Adrenal gland (tissue), 12 donors: Measurements from ENCODE around the gene THAP9. TPM values are rescaled to one million over a fixed set of nuclear protein-coding genes. Genes with fewer than 3 reads are reported as not detected.

Experiments used
- DNase-seq, 7 donors: peaks; one replicate each; pipeline ENCODE4 v3.0.0-alpha.2; 2019 to 2020
- H3K27ac ChIP-seq, 5 donors: fragments of 200-600 bp; sonication (generic) in 4 of 5; 1 replicate in 3 of 5; 2 replicates in 2 of 5; pipeline versions ENCODE4 v1.5.1 to v1.8.0; 2016 to 2020; ENCODE audit warnings: mild to moderate bottlenecking in 1 of 5
- H3K27me3 ChIP-seq: fragments of 200-600 bp; 2 replicates; pipeline ENCODE4 v1.8.0; 2021
- H3K36me3 ChIP-seq, 2 donors: fragments of 200-600 bp; replicated peaks in 1 of 2; 1 replicate in 1 of 2; 2 replicates in 1 of 2; pipeline versions ENCODE4 v1.5.1 to v1.8.0; 2018 to 2022
- H3K4me1 ChIP-seq, 2 donors: fragments of 200-600 bp; replicated peaks in 1 of 2; 1 replicate in 1 of 2; 2 replicates in 1 of 2; pipeline versions ENCODE4 v1.5.1 to v1.8.0; 2018 to 2021
- H3K4me3 ChIP-seq, 4 donors: fragments of 200-600 bp; sonication (generic) in 3 of 4; one replicate each; pipeline ENCODE4 v1.5.1; 2016 to 2018
- H3K9me3 ChIP-seq, 3 donors: fragments of 200-600 bp; sonication (generic) in 1 of 3; replicated peaks in 1 of 3; 1 replicate in 2 of 3; 2 replicates in 1 of 3; pipeline versions ENCODE4 v1.5.1 to v1.8.0; 2016 to 2021
- CTCF ChIP-seq, 6 experiments: fragments of 450-650 bp in 4 of 6; fragments of 200-600 bp in 2 of 6; sonication (generic) in 1 of 6; IDR thresholded peaks; 1 replicate in 5 of 6; 2 replicates in 1 of 6; pipeline versions ENCODE4 v1.5.1 to v1.8.0; 2016 to 2021; ENCODE audit warnings: antibody characterized with exemption in 6 of 6, mild to moderate bottlenecking in 2 of 6, moderate library complexity in 1 of 6
- POLR2A ChIP-seq, 2 donors: fragments of 450-650 bp; IDR thresholded peaks; one replicate each; pipeline ENCODE4 v1.6.1; 2017; ENCODE audit warnings: antibody characterized with exemption in 2 of 2, mild to moderate bottlenecking in 2 of 2, moderate library complexity in 1 of 2
- WGBS, 4 donors: extraction: QIAGEN DNeasy Blood & Tissue Kit in 2 of 4; methylation state at CpG; one replicate each; pipeline versions ENCODE4 v1.1.5 to v1.1.7; 2013 to 2017; 5-methylcytosine and 5-hydroxymethylcytosine counted together
- intact Hi-C, 2 donors: fragments of 100-400 bp; cut with DNase I; formaldehyde crosslinking; loops; one replicate each; pipeline versions ENCODE4 v1.14.1 to v1.15.0; 2022 to 2023
- polyA plus RNA-seq, 3 donors: library from polyadenylated mRNA; stranded (reverse); fragments of 200-250 nt in 2 of 3; fragments of 350-450 nt in 1 of 3; fragmentation: Illumina TruSeq in 1 of 3; extraction: RNeasy Lipid Tissue Mini Kit (QIAGEN cat#74804) in 1 of 3; gene quantifications; one replicate each; pipeline ENCODE4 v1.2.3, GENCODE V29; 2013 to 2014
- total RNA-seq, 9 donors: library from RNA; depleted of rRNA in 4 of 9; stranded (reverse); fragments of >200 nt in 4 of 9; fragments of 120-200 nt in 1 of 9; fragmentation: NEBNext Ultra II Directional in 1 of 9; extraction: Animal tissue kit (Norgen Biotek cat#: 25700) in 1 of 9; gene quantifications; one replicate each; pipeline versions ENCODE4 v1.1.0 to v1.2.4, GENCODE V29; 2013 to 2023
- donor health status: healthy with polysubstance abuse.
- donor health status: Bipolar disorder and iron deficiency.
- donor health status: DM: yes; HTN: yes; CAD: no.
- donor health status: DM: no; HTN: no; CAD: no.
- donor health status: DM: no; HTN: no; CAD: no.
- donor health status: DM: yes; HTN: yes; CAD: no.

THAP9 gene
- total and polyA plus RNA-seq, 12 donors = 2.2 to 12.3 (median 4.0) TPM

DNA sequence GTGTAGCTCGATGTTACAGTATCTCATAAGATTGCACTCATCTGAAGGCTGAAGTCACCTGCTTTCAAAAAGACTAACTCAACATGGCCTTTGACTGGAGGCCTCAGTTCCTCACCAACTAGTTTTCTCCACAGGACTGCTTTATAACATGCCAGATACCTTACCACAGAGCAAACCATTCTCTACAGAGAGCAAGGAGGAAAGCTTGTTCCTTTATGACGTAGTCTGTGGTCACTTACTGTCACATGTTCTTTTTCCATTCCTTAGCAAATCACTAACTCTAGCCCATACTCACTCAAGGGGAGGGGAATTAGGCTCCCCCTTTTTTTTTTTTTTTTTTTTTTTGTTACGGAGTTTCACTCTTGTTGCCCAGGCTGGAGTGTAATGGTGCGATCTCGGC, 3.2 kb downstream of the THAP9 start:
- H3K27me3 ChIP-seq = no peaks in the 10 kb centered on the region
- TF ChIP-seq POLR2A (IDR thresholded peaks at IDR 0.05) (no peak), CTCF (IDR thresholded peaks at IDR 0.05) (no peak)
- H3K4me1 ChIP-seq = peaks cover 9 to 17% of the 10 kb centered on the region in 2 donors
- H3K27ac ChIP-seq = no peak overlapping the region
- no peak overlapping the region for H3K4me3 ChIP-seq
- no peaks in the 10 kb centered on the region for H3K36me3 ChIP-seq
- 92 to 98% (median 93%) methylated on average over 5 of the region's 5 CpGs for WGBS, 4 donors
- intact Hi-C loops = loop anchor here in 1 of 2 donors (10.0 kb wide), 1 partner anchor 101 kb away; no protein-coding TSS in a partner anchor
- DNase-seq = no peak
- H3K9me3 ChIP-seq = no peaks in the 10 kb centered on the region

DNA sequence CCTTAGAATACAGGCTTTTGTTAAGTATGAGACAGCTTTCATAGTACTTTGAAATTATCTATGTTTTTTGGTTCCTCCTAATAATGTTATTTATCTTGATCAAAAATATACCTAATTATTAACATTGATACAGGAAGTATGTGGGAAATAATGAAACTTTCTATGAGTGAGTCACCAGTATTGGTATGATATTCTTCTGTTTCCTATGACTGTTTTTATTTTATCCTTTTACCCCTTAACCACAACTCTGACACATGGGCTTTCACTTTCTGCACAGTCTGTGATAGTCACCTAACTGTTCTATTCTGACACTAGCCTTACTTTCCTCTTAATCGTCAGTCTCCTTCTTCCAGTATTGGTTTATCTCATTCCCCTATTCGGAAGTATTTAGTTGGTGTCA, 4.7 kb downstream of the THAP9 start:
- no peak for TF ChIP-seq CTCF (IDR thresholded peaks at IDR 0.05)
- TF ChIP-seq POLR2A (IDR thresholded peaks at IDR 0.05) = no peak
- Histone ChIP-seq H3K9me3 (no peaks in the 10 kb centered on the region), H3K27ac (no peak overlapping the region), H3K4me3 (no peak overlapping the region), H3K27me3 (no peaks in the 10 kb centered on the region), H3K4me1 (peaks cover 0 to 7% of the 10 kb centered on the region in 2 donors), H3K36me3 (no peaks in the 10 kb centered on the region)
- intact Hi-C loops = loop anchor here in 1 of 2 donors (10.0 kb wide), 1 partner anchor 100 kb away; no protein-coding TSS in a partner anchor
- DNase-seq = no peak
- 75 to 90% (median 84%) methylated on average over 2 of the region's 2 CpGs for WGBS, 4 donors

DNA sequence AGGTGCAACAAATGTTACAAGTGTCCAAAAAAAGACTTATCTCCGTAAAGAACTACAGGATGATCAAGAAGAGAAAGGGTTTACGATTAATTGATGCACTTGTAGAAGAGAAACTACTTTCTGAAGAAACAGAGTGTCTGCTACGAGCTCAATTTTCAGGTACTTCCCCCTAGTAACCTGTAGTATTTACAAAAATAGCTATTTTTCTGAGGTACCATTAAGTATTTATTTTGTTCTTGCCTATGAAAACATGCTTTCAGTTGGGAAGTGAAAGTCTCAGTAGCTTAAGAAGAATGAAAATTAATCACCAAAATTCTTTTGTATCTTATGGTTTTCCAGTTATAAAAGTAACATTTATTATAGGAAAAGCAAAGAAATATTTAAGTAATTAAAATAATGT, 5.9 kb downstream of the THAP9 start:
- intact Hi-C loops = loop anchor here in 1 of 2 donors (10.0 kb wide), 1 partner anchor 98 kb away; no protein-coding TSS in a partner anchor
- no peak for DNase-seq
- Histone ChIP-seq H3K4me1 (peaks cover 0 to 6% of the 10 kb centered on the region in 2 donors), H3K36me3 (no peaks in the 10 kb centered on the region), H3K27me3 (no peaks in the 10 kb centered on the region), H3K27ac (no peak overlapping the region), H3K4me3 (no peak overlapping the region), H3K9me3 (no peaks in the 10 kb centered on the region)
- TF ChIP-seq POLR2A (IDR thresholded peaks at IDR 0.05) (no peak), CTCF (IDR thresholded peaks at IDR 0.05) (no peak)
- WGBS, 4 donors = 90 to 96% (median 93%) methylated on average over 3 of the region's 3 CpGs

GRCh38 chr4:82909326-82909725, 8.8 kb downstream of the THAP9 start:
- no peak for DNase-seq
- no peaks in the 10 kb centered on the region for H3K9me3 ChIP-seq
- no peaks in the 10 kb centered on the region for H3K36me3 ChIP-seq
- no peak overlapping the region for H3K27ac ChIP-seq
- 57 to 65% (median 59%) methylated on average over 1 of the region's 1 CpG for WGBS, 4 donors
- TF ChIP-seq POLR2A (IDR thresholded peaks at IDR 0.05) = no peak
- TF ChIP-seq CTCF (IDR thresholded peaks at IDR 0.05) = no peak
- intact Hi-C loops = loop anchor here in 1 of 2 donors (10.0 kb wide), 1 partner anchor 95 kb away; no protein-coding TSS in a partner anchor
- H3K27me3 ChIP-seq = no peaks in the 10 kb centered on the region
- H3K4me3 ChIP-seq = no peak overlapping the region
- no peaks in the 10 kb centered on the region for H3K4me1 ChIP-seq
